GM19025 (cell line): Measurements from ENCODE around the gene HSD17B2.
"Not testable (repeated sequence)": the region's sequence is repeated elsewhere in the genome, so short reads cannot be mapped to it uniquely, and the experiment has no call there.

Source experiments
- ATAC-seq: cut with Tn5 transposase; IDR thresholded peaks from one replicate; pipeline ENCODE4 v1.9.1; 2021; ENCODE audit warnings: mild to moderate bottlenecking, low read depth, moderate library complexity; ENCODE audit not compliant: unreplicated experiment

Gene HSD17B2

DNA sequence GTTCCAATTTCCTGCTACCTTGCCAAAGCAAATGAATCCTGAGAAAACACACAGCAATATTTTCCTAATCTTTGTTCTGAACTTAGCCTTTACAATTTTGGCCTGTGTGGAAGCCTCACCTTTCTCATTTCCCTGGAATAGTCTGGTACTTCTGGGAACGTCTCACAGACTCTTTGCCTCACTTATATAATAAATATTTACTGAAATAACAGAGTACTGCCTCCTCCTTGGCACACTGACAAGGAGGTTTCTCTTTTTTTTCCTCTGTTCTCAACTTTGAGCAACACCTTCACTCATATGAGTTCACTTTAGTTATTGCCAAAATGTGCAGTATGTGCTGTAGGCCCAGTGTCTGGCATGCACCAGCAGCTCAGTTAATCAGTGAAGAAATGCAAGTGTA, 37.3 kb downstream of the HSD17B2 start:
- ATAC-seq: no peak

- ATAC-seq: no peak
Observed at GRCh38 chr16:82074019-82074558, 39.0 kb downstream of the HSD17B2 start.

DNA sequence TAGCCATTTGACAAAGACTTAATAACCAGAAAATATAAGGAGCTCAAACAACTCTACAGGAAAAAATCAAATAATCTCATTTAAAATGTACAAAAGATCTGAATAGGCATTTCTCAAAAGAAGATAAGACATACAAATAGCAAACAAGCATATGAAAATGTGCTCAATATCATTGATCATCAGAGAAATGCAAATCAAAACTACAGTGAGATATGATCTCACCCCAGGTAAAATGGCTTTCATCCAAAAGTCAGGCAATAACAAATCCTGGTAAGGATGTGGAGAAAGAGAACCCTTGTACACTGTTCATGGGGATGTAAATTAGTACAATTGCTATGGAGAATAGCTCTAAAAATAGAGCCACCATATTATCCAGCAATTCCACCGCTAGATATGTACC, 43.1 kb downstream of the HSD17B2 start:
- ATAC-seq: no peak

DNA sequence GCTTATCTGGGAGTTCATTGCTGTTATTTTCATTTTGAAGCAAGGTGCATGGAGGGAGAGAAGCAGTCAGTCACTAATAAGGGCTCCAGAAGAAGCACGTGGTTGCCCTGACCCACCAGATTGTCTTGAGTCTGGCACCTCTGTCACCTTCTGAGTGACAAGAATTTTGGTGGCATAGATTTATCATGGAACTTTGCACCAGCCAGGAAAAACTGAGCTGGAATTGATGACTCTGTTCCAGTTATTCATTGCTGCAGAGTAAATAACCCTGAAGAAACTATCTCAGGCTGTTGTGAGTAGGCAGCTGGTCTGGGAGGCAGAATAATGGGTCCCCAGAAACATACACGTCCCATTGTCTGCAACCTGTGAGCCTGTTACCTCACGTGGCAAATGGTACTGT, 44.8 kb downstream of the HSD17B2 start:
- no peak for ATAC-seq

GRCh38 chr16:82081264-82081663, 46.2 kb downstream of the HSD17B2 start:
- no peak for ATAC-seq

DNA sequence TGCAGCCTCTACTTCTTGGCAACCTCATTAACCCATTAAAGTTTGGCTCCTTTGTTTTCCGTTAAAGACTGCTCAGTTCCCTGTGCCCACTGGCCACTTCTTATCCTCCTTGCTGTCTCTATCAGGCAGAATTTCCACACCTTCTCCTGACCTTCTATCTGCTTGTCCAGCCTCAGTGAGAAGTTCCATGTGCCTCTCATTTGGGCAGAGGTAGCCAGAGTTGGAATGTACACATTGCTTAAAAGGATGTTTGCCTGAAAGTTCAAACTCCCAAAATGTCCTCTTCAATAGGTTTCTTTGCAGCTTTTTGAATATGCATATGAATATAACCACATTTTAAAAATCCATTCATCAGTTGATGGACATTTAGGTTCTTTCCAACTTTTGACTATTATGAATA, 47.0 kb downstream of the HSD17B2 start:
- no peak for ATAC-seq

DNA sequence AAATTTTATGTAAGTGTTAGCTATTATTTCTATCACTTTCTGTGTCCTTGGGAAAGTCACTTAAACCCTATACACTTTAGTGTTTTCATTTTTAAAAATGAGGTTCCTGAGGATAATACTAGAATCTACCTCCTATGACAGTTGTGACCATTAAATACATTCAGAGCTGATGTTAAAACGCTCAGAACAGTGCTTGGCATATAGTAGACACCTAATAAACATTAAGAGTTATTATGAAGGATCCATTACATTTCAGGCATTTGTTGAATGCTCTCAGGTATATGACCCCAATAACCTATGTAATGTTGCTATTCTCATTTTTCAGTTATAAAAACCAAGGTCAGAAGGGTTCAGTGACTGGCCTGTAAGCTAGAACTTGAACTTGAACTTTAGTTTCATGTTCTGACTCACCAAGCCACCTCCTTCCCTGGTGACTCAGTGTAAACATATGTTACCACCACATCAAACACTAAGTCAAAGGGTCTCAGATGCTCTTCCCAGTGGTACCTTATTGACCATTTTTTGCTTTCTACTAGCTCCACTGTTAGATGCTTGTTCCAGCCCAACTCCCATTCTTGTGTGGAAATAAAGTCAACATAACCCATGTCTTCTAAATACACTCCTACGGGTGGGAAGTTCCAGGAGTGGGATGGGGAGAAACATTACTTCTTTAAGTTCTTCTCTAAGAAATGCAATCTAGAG, 47.6 kb downstream of the HSD17B2 start:
- ATAC-seq: peak; percentile 79

DNA sequence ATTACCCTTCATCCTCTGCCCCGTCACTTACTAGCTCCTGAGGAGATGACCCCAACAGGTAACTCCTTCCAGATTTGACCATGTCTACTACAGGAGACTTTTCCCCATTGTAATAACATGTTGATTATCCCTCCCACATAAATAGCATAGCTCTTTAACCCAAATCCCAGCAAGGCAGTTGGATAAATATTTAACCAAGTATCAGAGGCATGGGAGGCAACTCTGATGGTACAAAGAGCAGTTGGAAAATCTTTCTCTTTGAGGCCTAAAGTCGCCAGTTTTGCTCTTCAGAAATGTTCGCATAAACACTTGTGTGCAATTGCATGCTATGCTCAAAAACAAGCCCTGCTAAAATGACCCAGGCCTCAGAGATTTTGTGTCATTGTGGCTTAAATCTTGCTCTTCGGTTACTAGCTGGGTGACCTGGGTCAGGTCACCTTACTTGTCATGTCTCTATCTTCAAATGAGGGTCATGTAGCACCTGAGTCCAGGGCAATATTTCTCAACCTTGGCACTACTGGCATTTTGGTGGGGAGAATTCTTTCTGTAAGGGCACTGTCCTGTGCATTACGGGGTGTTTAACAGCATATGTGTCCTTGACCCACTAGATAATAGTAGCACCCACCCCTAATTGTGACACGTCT, 48.8 kb downstream of the HSD17B2 start:
- no peak for ATAC-seq

- ATAC-seq: no peak
Observed at GRCh38 chr16:82085011-82085779, 50.1 kb downstream of the HSD17B2 start.

DNA sequence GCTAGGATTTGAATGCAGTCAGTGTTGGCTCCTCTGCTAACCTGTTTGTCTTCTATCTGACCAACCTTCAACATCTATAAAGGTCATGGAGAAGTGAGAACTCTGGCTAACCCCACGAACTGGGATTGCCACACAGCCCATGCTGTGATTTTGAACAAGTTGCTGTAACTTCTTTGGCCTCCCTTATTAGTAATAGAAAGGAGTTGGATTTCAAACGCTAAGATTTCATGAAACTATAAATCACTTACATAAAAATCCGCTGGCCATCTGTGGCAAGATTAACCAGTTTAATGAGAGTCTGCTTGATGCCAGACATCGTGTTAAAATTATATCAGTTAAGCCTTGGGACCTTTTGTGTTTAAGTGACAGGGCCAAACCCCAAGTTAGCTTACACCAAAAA, 53.4 kb downstream of the HSD17B2 start:
- ATAC-seq: no peak

DNA sequence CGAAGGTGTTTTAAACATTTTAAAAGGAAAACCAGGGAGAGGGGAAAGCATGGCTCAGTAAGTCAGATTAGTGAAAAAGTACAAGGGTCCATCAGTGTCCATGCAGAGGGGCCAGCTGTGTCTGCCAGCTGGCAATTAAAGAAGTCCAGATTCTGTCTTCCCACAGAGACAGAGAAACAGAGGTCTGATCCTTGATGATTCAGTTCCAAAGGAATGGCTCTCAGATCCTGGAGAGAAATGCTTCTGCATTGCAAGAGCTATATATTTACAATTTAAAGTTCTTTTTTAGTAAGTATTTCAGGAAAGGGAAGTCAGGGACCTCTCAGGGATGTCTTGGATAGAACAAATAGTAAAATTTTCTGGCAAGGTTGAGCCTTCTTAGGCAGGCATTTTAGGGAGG, 56.2 kb downstream of the HSD17B2 start:
- no peak for ATAC-seq

- no peak for ATAC-seq
Observed at GRCh38 chr16:82092711-82093110, 57.7 kb downstream of the HSD17B2 start.

DNA sequence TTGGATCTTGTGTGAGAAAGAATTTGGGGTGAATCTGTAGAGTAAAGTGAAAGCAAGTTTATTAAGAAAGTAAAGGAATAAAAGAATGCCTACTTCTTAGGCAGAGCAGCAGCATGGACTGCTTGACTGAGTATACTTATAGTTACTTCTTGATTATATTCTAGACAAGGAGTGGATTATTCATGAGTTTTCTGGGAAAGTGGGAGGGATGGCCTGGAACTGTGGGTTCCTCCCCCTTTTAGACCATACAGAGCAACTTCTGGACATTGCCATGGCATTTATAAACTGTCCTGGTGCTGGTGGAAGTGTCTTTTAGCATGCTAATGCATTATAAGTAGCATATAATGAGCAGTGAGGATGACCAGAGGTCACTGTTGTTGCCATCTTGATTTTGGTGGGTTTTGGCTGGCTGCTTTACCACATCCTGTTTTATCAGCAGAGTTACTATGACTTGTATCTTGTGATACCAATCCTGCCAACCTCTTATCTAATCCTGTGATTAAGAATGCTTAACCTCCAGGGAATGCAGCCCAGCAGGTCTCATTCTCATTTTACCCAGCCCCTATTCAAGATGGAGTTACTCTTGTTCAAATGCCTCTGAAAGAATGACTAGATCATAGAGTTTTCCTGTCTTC, 58.7 kb downstream of the HSD17B2 start:
- no peak for ATAC-seq

GRCh38 chr16:82094942-82095540, 60.0 kb downstream of the HSD17B2 start:
- no peak for ATAC-seq

DNA sequence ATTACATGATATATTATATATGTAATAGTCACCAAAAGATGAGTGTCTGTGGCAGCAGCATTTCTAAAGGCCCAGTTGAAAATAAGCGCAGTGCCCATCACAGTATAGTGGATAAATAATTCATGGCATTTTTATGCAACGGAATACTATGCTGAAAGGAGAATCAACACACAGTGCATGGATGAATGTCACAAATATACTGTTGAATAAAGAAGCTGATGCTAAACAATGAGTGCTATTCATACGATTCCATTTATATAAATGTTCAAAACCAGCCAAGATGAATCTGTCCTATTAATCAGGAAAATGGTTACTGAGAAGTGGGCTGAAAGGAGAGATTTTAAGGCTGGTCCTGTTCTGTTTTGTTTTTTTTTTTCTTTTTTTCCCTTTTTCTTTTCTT, 61.6 kb downstream of the HSD17B2 start:
- ATAC-seq: no peak

DNA sequence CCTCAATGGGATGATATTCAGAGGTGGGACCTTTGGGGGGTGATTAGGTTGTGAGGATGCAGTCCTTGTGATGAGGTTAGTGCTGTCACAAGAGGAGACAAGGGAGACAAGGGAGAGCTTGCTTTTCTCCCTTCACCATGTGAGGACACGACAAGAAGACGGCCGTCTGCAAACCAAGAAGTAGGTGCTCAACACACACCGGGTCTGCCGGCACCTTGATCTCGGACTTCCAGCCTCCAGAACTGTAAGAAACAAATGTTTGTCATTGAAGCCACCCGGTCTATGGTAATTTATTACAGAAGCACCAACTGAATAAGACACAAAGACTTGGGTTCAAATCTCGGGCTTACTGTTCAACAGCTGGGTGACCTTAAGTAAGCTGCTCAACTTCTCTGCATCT, 70.1 kb downstream of the HSD17B2 start:
- ATAC-seq: no peak

DNA sequence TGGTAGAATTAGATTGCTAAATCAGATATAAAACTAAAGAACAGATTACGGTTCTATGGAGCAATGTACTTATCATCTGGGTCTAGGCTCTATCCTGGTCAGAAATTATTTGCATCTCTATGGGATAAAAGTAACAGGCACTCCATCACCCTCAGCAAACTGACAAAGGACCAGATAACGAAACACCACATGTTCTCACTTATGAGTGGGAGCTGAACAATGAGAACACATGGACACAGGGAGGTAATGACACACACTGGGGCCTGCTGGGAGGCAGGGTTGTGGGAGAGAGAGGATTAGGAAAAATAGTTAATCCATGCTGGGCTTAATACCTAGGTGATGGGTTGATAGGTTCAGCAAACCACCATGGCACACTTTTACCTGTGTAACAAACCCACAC, 73.0 kb downstream of the HSD17B2 start:
- no peak for ATAC-seq

DNA sequence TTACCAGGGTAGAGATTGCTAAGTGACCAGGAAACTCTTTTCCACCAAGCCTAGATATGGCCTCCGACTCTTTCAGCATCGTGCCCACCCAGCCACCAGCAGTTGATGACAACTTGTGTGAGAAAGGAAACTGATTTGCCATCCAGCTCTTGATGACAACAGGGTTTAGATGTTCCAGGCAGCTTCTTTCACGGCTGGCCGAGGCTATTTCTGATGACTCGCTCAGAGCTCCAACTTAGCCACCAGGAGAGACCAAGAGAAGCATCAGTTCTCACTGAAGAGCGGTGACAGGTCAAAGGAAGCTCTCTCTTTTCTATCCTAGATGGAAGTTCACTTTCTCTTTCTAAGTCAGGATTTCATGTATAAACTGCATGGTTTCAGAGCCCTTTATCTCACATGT, 73.7 kb downstream of the HSD17B2 start:
- no peak for ATAC-seq

- not testable (repeated sequence) for ATAC-seq
Observed at GRCh38 chr16:82109266-82109665, 74.2 kb downstream of the HSD17B2 start.

DNA sequence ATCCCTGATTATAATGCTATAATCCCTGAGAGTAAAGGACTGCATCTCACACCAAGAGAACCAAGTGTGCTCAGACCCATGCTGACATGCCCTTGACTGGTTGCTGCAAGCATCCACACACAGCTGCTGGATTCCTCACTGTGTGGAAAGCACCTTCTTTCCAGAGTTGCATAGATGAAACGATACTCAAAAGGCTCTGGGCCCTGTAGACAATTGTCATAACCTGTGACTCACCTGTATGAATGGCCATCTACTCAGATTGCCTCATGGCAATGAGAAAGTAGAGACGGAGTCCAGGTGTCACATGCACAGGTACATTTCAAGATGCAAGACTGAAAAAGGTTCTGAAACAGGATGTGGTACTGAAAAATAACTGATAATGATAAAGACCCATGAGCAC, 76.9 kb downstream of the HSD17B2 start:
- no peak for ATAC-seq

DNA sequence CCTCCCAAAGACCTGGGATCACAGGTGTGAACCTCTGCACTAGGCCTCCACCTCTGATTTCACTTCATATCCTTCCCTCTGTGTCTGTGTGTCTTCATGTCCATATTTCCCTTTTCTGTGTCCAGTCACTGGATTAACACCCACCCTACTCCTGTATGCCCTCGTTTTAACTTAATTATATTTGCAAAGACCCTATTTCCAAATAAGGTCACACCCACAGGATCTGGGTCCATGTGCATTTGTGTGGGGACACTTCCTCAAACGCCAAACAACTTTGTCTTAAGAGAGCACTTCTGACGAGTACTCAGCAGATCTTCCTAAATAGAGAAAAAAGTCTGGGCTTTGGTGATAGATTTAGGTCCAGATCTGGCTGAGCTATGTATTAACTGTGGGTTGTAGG, 78.7 kb downstream of the HSD17B2 start:
- ATAC-seq: no peak
